K562 (cell line): ENCODE results near the gene BIRC5. TPM values are rescaled to one million over a fixed set of nuclear protein-coding genes. Genes with fewer than 3 reads are reported as not detected.

ENCODE experiments used
- ARNT ChIP-seq, 2 experiments: fragments of 450-650 bp; IDR thresholded peaks; 2 replicates each; pipeline ENCODE4 v1.6.1; 2016; ENCODE audit warnings: mild to moderate bottlenecking in 1 of 2
- BCOR ChIP-seq: fragments of 450-650 bp; IDR thresholded peaks from 2 replicates; pipeline ENCODE4 v1.6.1; 2016
- E2F3 ChIP-seq: fragments of 250-450 bp; sonication (Bioruptor Pico); IDR thresholded peaks from 2 replicates; pipeline ENCODE4 v1.4.0; 2020; ENCODE audit warnings: mild to moderate bottlenecking
- E2F6 ChIP-seq, 2 experiments: IDR thresholded peaks; 2 replicates each; pipeline ENCODE4 v1.6.1; 2011; ENCODE audit warnings: borderline replicate concordance in 1 of 2, control low read depth in 1 of 2, low read depth in 1 of 2, low read length in 1 of 2, mild to moderate bottlenecking in 1 of 2, mixed read lengths in 1 of 2, moderate library complexity in 1 of 2; ENCODE audit not compliant: insufficient read depth in 1 of 2, insufficient read length in 1 of 2, poor library complexity in 1 of 2, severe bottlenecking in 1 of 2; ENCODE audit errors: extremely low read depth in 1 of 2
- ETV1 ChIP-seq: fragments of 450-650 bp; conservative IDR thresholded peaks from 2 replicates; pipeline ENCODE4 v1.6.1; 2016; ENCODE audit warnings: missing genetic modification characterization, control low read depth, low read depth, missing compliant biosample characterization
- FOSL1 ChIP-seq: fragments of 200-800 bp; sonication (Bioruptor generic); conservative IDR thresholded peaks from 2 replicates; pipeline ENCODE4 v1.6.1; 2016; ENCODE audit warnings: missing genetic modification characterization, missing compliant biosample characterization
- KHSRP ChIP-seq: fragments of 450-650 bp; IDR thresholded peaks from 2 replicates; pipeline ENCODE4 v1.6.1; 2017
- MBD2 ChIP-seq: sonication (generic); IDR thresholded peaks from 2 replicates; pipeline ENCODE4 v1.6.1; 2016; ENCODE audit warnings: low read depth, borderline replicate concordance
- MEF2A ChIP-seq: IDR thresholded peaks from 2 replicates; pipeline ENCODE4 v1.6.1; 2011; ENCODE audit warnings: low read depth, mild to moderate bottlenecking, low read length, moderate library complexity; ENCODE audit not compliant: control insufficient read depth
- MIER1 ChIP-seq: fragments of 450-650 bp; IDR thresholded peaks from 2 replicates; pipeline ENCODE4 v1.6.1; 2016; ENCODE audit warnings: antibody characterized with exemption, mild to moderate bottlenecking, low read depth
- NR2C1 ChIP-seq, 2 experiments: fragments of 450-650 bp; IDR thresholded peaks; 2 replicates each; pipeline ENCODE4 v1.6.1; 2017; ENCODE audit warnings: mild to moderate bottlenecking in 2 of 2, antibody characterized with exemption in 1 of 2, inconsistent platforms in 1 of 2, missing compliant biosample characterization in 1 of 2, missing genetic modification characterization in 1 of 2
- PTBP1 ChIP-seq: fragments of 200-400 bp; formaldehyde crosslinking; IDR thresholded peaks from 2 replicates; pipeline ENCODE4 v1.6.1; 2017; ENCODE audit warnings: low read depth, low read length
- RNF219 ChIP-seq: fragments of 250-450 bp; sonication (Bioruptor Pico); IDR thresholded peaks from 2 replicates; pipeline ENCODE4 v1.5.0; 2022; ENCODE audit warnings: mild to moderate bottlenecking
- SMAD3 ChIP-seq: fragments of 450-650 bp; formaldehyde crosslinking; conservative IDR thresholded peaks from 2 replicates; pipeline ENCODE4 v1.4.0; 2020; ENCODE audit warnings: mild to moderate bottlenecking
- SP1 ChIP-seq: sonication (generic); formaldehyde crosslinking; IDR thresholded peaks from 2 replicates; pipeline ENCODE4 v1.8.1; 2022; ENCODE audit warnings: mild to moderate bottlenecking, missing genetic modification reagents
- TBP ChIP-seq: optimal IDR thresholded peaks from 2 replicates; pipeline ENCODE3; 2011; ENCODE audit warnings: low read depth, low read length, improper control_type of control experiment
- USF1 ChIP-seq: sonication (generic); formaldehyde crosslinking; IDR thresholded peaks from 2 replicates; pipeline ENCODE4 v1.9.0; 2022; ENCODE audit warnings: mild to moderate bottlenecking, missing genetic modification reagents
- ZNF175 ChIP-seq: fragments of 200-800 bp; sonication (Bioruptor generic); IDR thresholded peaks from 2 replicates; pipeline ENCODE4 v1.6.1; 2016; ENCODE audit warnings: low read depth, mild to moderate bottlenecking, missing genetic modification characterization, missing compliant biosample characterization
- ZNF277 ChIP-seq: fragments of 250-450 bp; sonication (Bioruptor Pico); IDR thresholded peaks from 2 replicates; pipeline ENCODE4 v1.8.0; 2022; ENCODE audit warnings: inconsistent platforms, mild to moderate bottlenecking, moderate library complexity, borderline replicate concordance
- ZNF75A ChIP-seq: fragments of 450-650 bp; formaldehyde crosslinking; IDR thresholded peaks from 2 replicates; pipeline ENCODE4 v1.4.0; 2020; ENCODE audit warnings: mild to moderate bottlenecking
- ZNF76 ChIP-seq: fragments of 250-450 bp; sonication (Bioruptor Pico); IDR thresholded peaks from 2 replicates; pipeline ENCODE4 v1.4.0; 2020; ENCODE audit warnings: mild to moderate bottlenecking, moderate library complexity, borderline replicate concordance
- ZNF79 ChIP-seq: fragments of 250-450 bp; sonication (Bioruptor Pico); IDR thresholded peaks from 2 replicates; pipeline ENCODE4 v1.4.0; 2020; ENCODE audit warnings: low read depth, mild to moderate bottlenecking, moderate library complexity
- polyA plus RNA-seq, 8 experiments: library from polyadenylated mRNA; depleted of rRNA in 4 of 8; stranded (reverse) in 5 of 8; unstranded in 3 of 8; fragments of >200 nt; fragmentation: Nextera tagmentation in 2 of 8; fragmentation: Illumina TruSeq in 1 of 8; extraction: Ambion mirVana in 2 of 8; extraction: Trizol in 1 of 8; gene quantifications; 2 replicates each; pipeline versions ENCODE4 v1.2.1 to v1.2.3, GENCODE V29; 2011 to 2014; ENCODE audit warnings: inconsistent platforms in 1 of 8, missing spikeins in 1 of 8
- total RNA-seq, 7 experiments: library from RNA; depleted of rRNA in 6 of 7; stranded (reverse); fragments of >200 nt in 6 of 7; fragmentation: Illumina TruSeq in 2 of 7; extraction: Trizol in 2 of 7; gene quantifications; 2 replicates each; pipeline versions ENCODE4 v1.2.1 to v1.2.3, GENCODE V29; 2011 to 2021; ENCODE audit warnings: low replicate concordance in 1 of 7

The BIRC5 gene
- total and polyA plus RNA-seq, 9 of the 15 experiments (the other 6 are each of a cell fraction or from before 2014, with no cell fraction given) = 64.4 to 140 (median 101) TPM

- peak; percentile 54 to 75; a peak in 3 of 4 replicates for TF ChIP-seq ARNT (IDR thresholded peaks at IDR 0.05)
- peak; percentile 100 for TF ChIP-seq ZNF76 (CRISPR knock-in tag)
- no peak; the same call in 1 of the 2 replicates for TF ChIP-seq USF1 (CRISPR knock-in tag)
- peak; percentile 100 for TF ChIP-seq ZNF79 (CRISPR knock-in tag)
- TF ChIP-seq MEF2A = no peak
- peak; percentile 83 for TF ChIP-seq FOSL1 (tag)
- TF ChIP-seq E2F6 (IDR thresholded peaks at IDR 0.05; ENCODE audit: borderline replicate concordance in 1 of 2, extremely low read depth in 1 of 2, insufficient read depth in 1 of 2, insufficient read length in 1 of 2, low read depth in 1 of 2, low read length in 1 of 2, poor library complexity in 1 of 2, severe bottlenecking in 1 of 2) = no peak
- TF ChIP-seq NR2C1 (IDR thresholded peaks at IDR 0.05) = no peak; the same call in 1 of the 2 replicates
- peak; percentile 97 for TF ChIP-seq NR2C1 (tag; IDR thresholded peaks at IDR 0.05)
- TF ChIP-seq TBP = peak; percentile 35
- peak; percentile 100 for TF ChIP-seq E2F3 (CRISPR knock-in tag)
- peak; percentile 100 for TF ChIP-seq SMAD3 (CRISPR knock-in tag)
- TF ChIP-seq MIER1 = no peak
- no peak for TF ChIP-seq PTBP1
- TF ChIP-seq SP1 (CRISPR knock-in tag) = no peak
- TF ChIP-seq ETV1 (tag) = peak; percentile 95
- TF ChIP-seq KHSRP = peak; percentile 7; the same call in 1 of the 2 replicates
- TF ChIP-seq MBD2 = peak; percentile 75; the same call in 1 of the 2 replicates
- no peak; the same call in 1 of the 2 replicates for TF ChIP-seq BCOR
- TF ChIP-seq ZNF75A (CRISPR knock-in tag) = peak; percentile 94
- peak; percentile 100 for TF ChIP-seq ZNF175
- no peak for TF ChIP-seq ZNF277
- TF ChIP-seq RNF219 (CRISPR knock-in tag) = peak; percentile 99
Measured at GRCh38 chr17:78272181-78272913, 58.3 kb downstream of the BIRC5 start (continued).
